Pancreas (tissue), 10 donors: ENCODE data around the gene DARS2. TPM values are rescaled to one million over a fixed set of nuclear protein-coding genes. Genes with fewer than 3 reads are reported as not detected.

ENCODE experiments used
- ATAC-seq, 4 donors: fragments of 200-7000 bp; cut with Tn5 transposase; one replicate each; pipeline versions ENCODE4 v1.8.0 to v1.9.1; 2020; ENCODE audit warnings: mild to moderate bottlenecking in 4 of 4, moderate library complexity in 4 of 4
- DNase-seq, 6 donors: peaks; one replicate each; pipeline ENCODE4 v3.0.0-alpha.2; 2020
- FAIRE-seq: peaks from 2 replicates; lab custom pipeline; 2012; peaks lifted over from hg19 to GRCh38; lab: Jason Lieb, UNC
- H3K27ac ChIP-seq, 4 donors: fragments of 200-600 bp; sonication (generic); 1 replicate in 3 of 4; 2 replicates in 1 of 4; pipeline versions ENCODE4 v1.5.0 to v1.8.0; 2020
- H3K27me3 ChIP-seq, 4 donors: fragments of 200-600 bp; one replicate each; pipeline ENCODE4 v1.8.0; 2021
- H3K36me3 ChIP-seq, 3 donors: fragments of 200-600 bp; sonication (generic) in 1 of 3; one replicate each; pipeline versions ENCODE4 v1.5.0 to v1.8.0; 2020 to 2021
- H3K4me1 ChIP-seq, 3 donors: fragments of 200-600 bp; one replicate each; pipeline ENCODE4 v1.8.0; 2021
- H3K4me3 ChIP-seq, 4 donors: fragments of 200-600 bp; sonication (generic) in 2 of 4; one replicate each; pipeline versions ENCODE4 v1.5.0 to v1.8.0; 2020 to 2021
- H3K9me3 ChIP-seq, 4 donors: fragments of 200-600 bp; one replicate each; pipeline ENCODE4 v1.8.0; 2021
- WGBS, 2 donors: extraction: QIAGEN DNeasy Blood & Tissue Kit; methylation state at CpG; one replicate each; pipeline ENCODE4 v1.1.7; 2013; 5-methylcytosine and 5-hydroxymethylcytosine counted together
- intact Hi-C, 3 donors: fragments of 100-400 bp; cut with DNase I; formaldehyde crosslinking; loops; one replicate each; pipeline versions ENCODE4 v1.11.1 to v1.14.2; 2022
- polyA plus RNA-seq, 2 donors: library from polyadenylated mRNA; stranded (reverse); fragments of 200-250 nt; gene quantifications; one replicate each; pipeline ENCODE4 v1.2.3, GENCODE V29; 2013
- total RNA-seq, 6 donors: library from RNA; stranded (reverse); fragmentation: NEBNext Ultra II Directional in 4 of 6; extraction: Animal tissue kit (Norgen Biotek cat#: 25700) in 4 of 6; gene quantifications; one replicate each; pipeline versions ENCODE4 v1.2.1 to v1.2.4, GENCODE V29; 2021 to 2023
- TF ChIP-seq, protein P1 (sequence below), 4 donors: fragments of 200-600 bp; sonication (generic) in 3 of 4; IDR thresholded peaks; one replicate each; pipeline versions ENCODE4 v1.5.0 to v1.8.0; 2021; ENCODE audit warnings: antibody characterized with exemption in 4 of 4
- donor health status: healthy with polysubstance abuse.
- donor health status: DM: no; HTN: no; CAD: no; lungs with moderate emphysema.
- donor health status: DM: no; HTN: no; CAD: no.
- donor health status: control.
- donor health status: control.
- donor health status: Bipolar disorder and iron deficiency.
- donor health status: DM: yes; HTN: yes; CAD: no.
- donor health status: DM: no; HTN: no; CAD: no.
- donor health status: DM: no; HTN: no; CAD: no.
- donor health status: DM: yes; HTN: yes; CAD: no.

Gene DARS2
- total and polyA plus RNA-seq, 8 donors, result 3.4 to 11.1 (median 5.2) TPM

DNA sequence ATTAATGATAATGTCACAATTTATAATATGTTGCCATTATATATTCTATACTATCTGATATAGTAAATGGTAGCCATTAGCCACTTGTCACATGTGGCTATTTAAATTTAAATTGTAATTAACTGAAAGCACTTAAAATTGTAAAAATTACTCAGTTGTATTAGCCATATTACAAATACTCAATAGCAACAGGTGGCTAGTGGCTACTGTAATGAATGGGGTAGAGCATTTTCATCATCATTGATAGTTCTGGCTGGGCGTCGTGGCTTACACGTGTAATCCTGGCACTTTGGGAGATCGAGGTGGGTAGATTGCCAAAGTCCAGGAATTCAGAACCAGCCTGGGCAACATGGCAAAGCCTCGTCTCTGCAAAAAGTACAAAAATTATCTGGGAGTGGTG is 60.2 kb downstream of the DARS2 start:
- TF ChIP-seq, protein P1, sequence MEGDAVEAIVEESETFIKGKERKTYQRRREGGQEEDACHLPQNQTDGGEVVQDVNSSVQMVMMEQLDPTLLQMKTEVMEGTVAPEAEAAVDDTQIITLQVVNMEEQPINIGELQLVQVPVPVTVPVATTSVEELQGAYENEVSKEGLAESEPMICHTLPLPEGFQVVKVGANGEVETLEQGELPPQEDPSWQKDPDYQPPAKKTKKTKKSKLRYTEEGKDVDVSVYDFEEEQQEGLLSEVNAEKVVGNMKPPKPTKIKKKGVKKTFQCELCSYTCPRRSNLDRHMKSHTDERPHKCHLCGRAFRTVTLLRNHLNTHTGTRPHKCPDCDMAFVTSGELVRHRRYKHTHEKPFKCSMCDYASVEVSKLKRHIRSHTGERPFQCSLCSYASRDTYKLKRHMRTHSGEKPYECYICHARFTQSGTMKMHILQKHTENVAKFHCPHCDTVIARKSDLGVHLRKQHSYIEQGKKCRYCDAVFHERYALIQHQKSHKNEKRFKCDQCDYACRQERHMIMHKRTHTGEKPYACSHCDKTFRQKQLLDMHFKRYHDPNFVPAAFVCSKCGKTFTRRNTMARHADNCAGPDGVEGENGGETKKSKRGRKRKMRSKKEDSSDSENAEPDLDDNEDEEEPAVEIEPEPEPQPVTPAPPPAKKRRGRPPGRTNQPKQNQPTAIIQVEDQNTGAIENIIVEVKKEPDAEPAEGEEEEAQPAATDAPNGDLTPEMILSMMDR (IDR thresholded peaks at IDR 0.05), result no peak
- ATAC-seq, result no peak
- H3K27me3 ChIP-seq, result no peaks in the 10 kb centered on the region
- no peak overlapping the region for H3K4me3 ChIP-seq
- FAIRE-seq, result no peak
- intact Hi-C loops, result no loop called here
- H3K9me3 ChIP-seq, result no peaks in the 10 kb centered on the region
- H3K36me3 ChIP-seq, result peaks cover 0 to 18% (median 9%) of the 10 kb centered on the region in 3 donors
- WGBS, 2 donors, result 93 to 94% methylated on average over 5 of the region's 5 CpGs
- H3K4me1 ChIP-seq, result no peaks in the 10 kb centered on the region
- no peak for DNase-seq
- H3K27ac ChIP-seq, result no peak overlapping the region

- no peaks in the 10 kb centered on the region for H3K4me1 ChIP-seq
- peaks cover 0 to 18% (median 9%) of the 10 kb centered on the region in 3 donors for H3K36me3 ChIP-seq
- intact Hi-C loops, result no loop called here
- no peaks in the 10 kb centered on the region for H3K27me3 ChIP-seq
- ATAC-seq, result no peak
- no peak overlapping the region for H3K27ac ChIP-seq
- DNase-seq, result no peak
- H3K4me3 ChIP-seq, result no peak overlapping the region
- H3K9me3 ChIP-seq, result no peaks in the 10 kb centered on the region
- WGBS, 2 donors, result 84 to 90% methylated on average over 4 of the region's 4 CpGs
- TF ChIP-seq, protein P1 (IDR thresholded peaks at IDR 0.05), result no peak
- FAIRE-seq, result no peak
Measured at GRCh38 chr1:173886746-173887611, 62.5 kb downstream of the DARS2 start.

- H3K27ac ChIP-seq, result no peak overlapping the region
- H3K9me3 ChIP-seq, result no peaks in the 10 kb centered on the region
- intact Hi-C loops, result no loop called here
- 97% methylated on average over 2 of the region's 2 CpGs for WGBS, 2 donors
- no peak for DNase-seq
- TF ChIP-seq, protein P1 (IDR thresholded peaks at IDR 0.05), result no peak
- H3K4me3 ChIP-seq, result no peak overlapping the region
- H3K4me1 ChIP-seq, result no peaks in the 10 kb centered on the region
- no peak for FAIRE-seq
- H3K36me3 ChIP-seq, result peaks cover 0 to 18% (median 9%) of the 10 kb centered on the region in 3 donors
- H3K27me3 ChIP-seq, result no peaks in the 10 kb centered on the region
- no peak for ATAC-seq
Measured at GRCh38 chr1:173887627-173888026, 63.2 kb downstream of the DARS2 start.

DNA sequence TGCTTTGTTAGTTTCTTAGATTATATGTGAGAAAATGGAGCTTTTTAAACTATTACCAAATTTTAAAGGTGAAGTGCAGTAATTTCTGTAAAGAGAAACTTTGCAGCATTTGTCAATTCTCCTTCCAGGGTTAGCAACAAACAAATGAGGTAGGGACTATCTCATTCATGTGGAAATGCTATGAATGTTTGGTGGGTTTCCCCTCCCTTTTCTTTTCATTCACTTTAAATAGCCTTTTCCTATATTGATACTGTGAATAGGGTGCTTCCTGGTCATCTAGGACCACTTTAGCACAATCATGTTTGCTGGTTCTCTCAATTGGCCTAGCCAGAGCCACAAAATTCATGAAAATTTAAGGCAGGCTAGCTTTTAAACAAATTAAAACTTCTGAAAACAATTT is 64.3 kb downstream of the DARS2 start:
- intact Hi-C loops, result no loop called here
- FAIRE-seq, result no peak

More for the DNA sequence above, 64.3 kb downstream of the DARS2 start:
- Histone ChIP-seq H3K27me3 (no peaks in the 10 kb centered on the region), H3K4me1 (no peaks in the 10 kb centered on the region), H3K36me3 (peaks cover 0 to 18% (median 9%) of the 10 kb centered on the region in 3 donors), H3K9me3 (no peaks in the 10 kb centered on the region), H3K4me3 (no peak overlapping the region), H3K27ac (no peak overlapping the region)
- TF ChIP-seq, protein P1 (IDR thresholded peaks at IDR 0.05), result no peak
- ATAC-seq (no peak), DNase-seq (no peak)
